ENCODE measurements around the gene OR6J1.
A peak's percentile ranks its signal among the peaks of the same experiment; 100 is the strongest.
"Not testable (repeated sequence)": the region's sequence is repeated elsewhere in the genome, so short reads cannot be mapped to it uniquely, and the experiment has no call there.

The OR6J1 gene

DNA sequence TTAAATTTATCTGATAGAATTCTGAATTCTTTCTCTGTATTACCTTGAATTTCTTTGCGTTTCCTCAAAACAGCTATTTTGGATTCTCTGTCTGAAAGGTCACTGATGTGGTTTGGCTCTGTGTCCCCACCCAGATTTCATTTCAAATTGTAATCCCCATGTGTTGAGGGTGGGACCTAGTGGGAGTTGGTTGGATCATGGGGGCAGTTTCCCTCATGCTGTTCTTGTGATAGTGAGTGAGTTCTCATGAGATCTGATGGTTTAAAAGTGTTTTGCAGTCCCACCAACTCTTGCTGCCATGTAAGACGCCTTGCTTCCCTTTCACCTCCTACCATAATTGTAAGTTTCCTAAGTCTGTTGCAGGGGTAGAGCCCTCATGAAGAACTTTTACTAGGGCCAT, 34.1 kb upstream of the OR6J1 start:
- no peak overlapping the region for H3K4me3 ChIP-seq
- peaks cover 0 to 7% of the 10 kb centered on the region in 2 donors for H3K27me3 ChIP-seq
- TF ChIP-seq, protein P1, sequence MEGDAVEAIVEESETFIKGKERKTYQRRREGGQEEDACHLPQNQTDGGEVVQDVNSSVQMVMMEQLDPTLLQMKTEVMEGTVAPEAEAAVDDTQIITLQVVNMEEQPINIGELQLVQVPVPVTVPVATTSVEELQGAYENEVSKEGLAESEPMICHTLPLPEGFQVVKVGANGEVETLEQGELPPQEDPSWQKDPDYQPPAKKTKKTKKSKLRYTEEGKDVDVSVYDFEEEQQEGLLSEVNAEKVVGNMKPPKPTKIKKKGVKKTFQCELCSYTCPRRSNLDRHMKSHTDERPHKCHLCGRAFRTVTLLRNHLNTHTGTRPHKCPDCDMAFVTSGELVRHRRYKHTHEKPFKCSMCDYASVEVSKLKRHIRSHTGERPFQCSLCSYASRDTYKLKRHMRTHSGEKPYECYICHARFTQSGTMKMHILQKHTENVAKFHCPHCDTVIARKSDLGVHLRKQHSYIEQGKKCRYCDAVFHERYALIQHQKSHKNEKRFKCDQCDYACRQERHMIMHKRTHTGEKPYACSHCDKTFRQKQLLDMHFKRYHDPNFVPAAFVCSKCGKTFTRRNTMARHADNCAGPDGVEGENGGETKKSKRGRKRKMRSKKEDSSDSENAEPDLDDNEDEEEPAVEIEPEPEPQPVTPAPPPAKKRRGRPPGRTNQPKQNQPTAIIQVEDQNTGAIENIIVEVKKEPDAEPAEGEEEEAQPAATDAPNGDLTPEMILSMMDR (IDR thresholded peaks at IDR 0.05): no peak
- intact Hi-C loops (cut with DNase I; ENCODE audit: low total_unique reads): no loop called here
- no peaks in the 10 kb centered on the region for H3K36me3 ChIP-seq
- no peaks in the 10 kb centered on the region for H3K9me3 ChIP-seq
- no peak for DNase-seq
- no peak overlapping the region for H3K27ac ChIP-seq
- no peaks in the 10 kb centered on the region for H3K4me1 ChIP-seq

DNA sequence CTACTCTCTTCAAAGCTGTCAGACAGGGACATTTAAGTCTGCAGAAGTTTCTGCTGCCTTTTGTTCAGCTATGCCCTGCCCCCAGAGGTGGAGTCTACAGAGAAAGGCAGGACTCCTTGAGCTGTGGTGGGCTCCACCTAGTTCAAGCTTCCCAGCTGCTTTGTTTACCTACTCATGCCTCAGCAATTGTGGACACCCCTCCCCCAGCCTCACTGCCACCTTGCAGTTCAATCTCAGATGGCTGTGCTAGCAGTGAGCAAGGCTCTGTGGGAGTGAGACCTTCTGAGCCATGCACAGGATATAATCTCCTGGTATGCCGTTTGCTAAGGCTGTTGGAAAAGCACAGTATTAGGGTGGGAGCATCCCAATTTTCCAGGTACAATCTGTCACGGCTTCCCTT, 33.4 kb upstream of the OR6J1 start:
- intact Hi-C loops (cut with DNase I; ENCODE audit: low total_unique reads); H3K27ac ChIP-seq; H3K4me1 ChIP-seq; H3K9me3 ChIP-seq; DNase-seq; H3K27me3 ChIP-seq; H3K4me3 ChIP-seq; H3K36me3 ChIP-seq: not testable (repeated sequence)

DNA sequence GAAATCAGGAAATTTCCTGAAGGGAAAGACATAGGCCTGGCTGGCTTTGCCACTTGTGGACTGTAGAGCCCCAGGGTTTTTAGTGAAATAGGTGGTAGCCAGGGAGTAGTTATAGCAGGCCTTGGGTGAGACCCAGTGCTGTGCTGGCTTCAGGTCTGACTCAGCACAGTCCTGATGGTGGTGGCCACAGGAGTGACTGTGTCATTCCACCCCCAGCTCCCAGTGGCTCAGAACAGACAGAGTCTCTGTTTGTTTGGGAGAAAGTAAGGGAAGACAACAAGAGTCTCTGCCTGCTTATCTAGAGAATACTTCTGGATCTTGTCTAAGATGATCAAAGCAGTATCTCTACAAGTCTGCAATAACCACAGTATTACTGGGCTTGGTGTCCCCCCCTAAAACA, 27.5 kb upstream of the OR6J1 start:
- intact Hi-C loops (cut with DNase I; ENCODE audit: low total_unique reads): no loop called here
- TF ChIP-seq, protein P1 (IDR thresholded peaks at IDR 0.05): no peak
- peaks cover 0 to 19% (median 2%) of the 10 kb centered on the region in 4 donors for H3K4me1 ChIP-seq
- H3K27me3 ChIP-seq: no peaks in the 10 kb centered on the region
- DNase-seq: no peak
- H3K27ac ChIP-seq: no peak overlapping the region
- H3K9me3 ChIP-seq: no peaks in the 10 kb centered on the region
- H3K4me3 ChIP-seq: no peak overlapping the region
- H3K36me3 ChIP-seq: no peaks in the 10 kb centered on the region

DNA sequence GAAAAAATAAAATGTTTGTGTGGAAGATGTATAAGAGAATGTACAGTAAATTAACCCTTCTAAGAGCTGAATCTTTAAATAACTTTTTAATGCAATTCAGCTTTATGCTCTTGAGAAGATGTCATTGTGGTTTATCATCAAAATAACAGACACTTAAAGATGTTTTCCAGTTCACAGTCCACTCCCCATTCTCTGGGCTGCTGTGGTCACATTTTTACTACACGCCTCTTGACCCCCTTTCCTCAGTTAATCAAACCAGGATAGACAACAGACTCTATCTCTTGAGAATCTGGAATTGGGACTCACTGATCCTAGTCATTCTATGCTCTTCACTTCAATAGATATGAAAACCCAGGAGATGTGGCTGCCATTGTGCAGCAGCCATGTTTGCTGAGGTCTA, 24.7 kb upstream of the OR6J1 start:
- H3K27ac ChIP-seq: peak overlapping the region; percentile 52 to 60
- TF ChIP-seq, protein P1 (IDR thresholded peaks at IDR 0.05): no peak
- H3K27me3 ChIP-seq: no peaks in the 10 kb centered on the region
- intact Hi-C loops (cut with DNase I; ENCODE audit: low total_unique reads): no loop called here
- H3K9me3 ChIP-seq: no peaks in the 10 kb centered on the region
- DNase-seq: no peak
- H3K4me3 ChIP-seq: no peak overlapping the region
- H3K36me3 ChIP-seq: no peaks in the 10 kb centered on the region
- H3K4me1 ChIP-seq: peaks cover 0 to 19% (median 2%) of the 10 kb centered on the region in 4 donors

DNA sequence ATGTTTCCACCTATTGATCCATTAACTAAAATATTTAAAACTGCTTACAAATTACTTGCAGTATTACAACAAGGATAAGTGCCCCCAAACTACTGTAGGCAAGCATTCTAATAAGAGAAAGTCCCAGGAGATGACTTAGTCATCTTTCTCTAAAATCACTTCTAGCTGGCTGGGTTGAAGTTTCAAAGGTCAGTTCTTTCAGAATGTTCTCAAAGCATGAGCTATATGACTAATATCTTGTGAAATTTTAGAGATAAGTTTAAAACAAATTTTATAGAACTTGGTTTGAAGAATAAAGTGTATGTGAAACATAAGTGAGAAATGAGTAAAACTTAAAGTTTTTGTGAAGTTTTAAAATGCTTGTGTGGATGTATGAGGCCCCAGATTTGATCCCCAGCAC, 24.3 kb upstream of the OR6J1 start:
- no peak for DNase-seq
- Histone ChIP-seq H3K4me3 (no peak overlapping the region), H3K4me1 (peaks cover 0 to 19% (median 2%) of the 10 kb centered on the region in 4 donors), H3K27me3 (no peaks in the 10 kb centered on the region), H3K36me3 (no peaks in the 10 kb centered on the region), H3K9me3 (no peaks in the 10 kb centered on the region), H3K27ac (peak overlapping the region; percentile 52 to 60)
- intact Hi-C loops (cut with DNase I; ENCODE audit: low total_unique reads): no loop called here
- TF ChIP-seq, protein P1 (IDR thresholded peaks at IDR 0.05): no peak

DNA sequence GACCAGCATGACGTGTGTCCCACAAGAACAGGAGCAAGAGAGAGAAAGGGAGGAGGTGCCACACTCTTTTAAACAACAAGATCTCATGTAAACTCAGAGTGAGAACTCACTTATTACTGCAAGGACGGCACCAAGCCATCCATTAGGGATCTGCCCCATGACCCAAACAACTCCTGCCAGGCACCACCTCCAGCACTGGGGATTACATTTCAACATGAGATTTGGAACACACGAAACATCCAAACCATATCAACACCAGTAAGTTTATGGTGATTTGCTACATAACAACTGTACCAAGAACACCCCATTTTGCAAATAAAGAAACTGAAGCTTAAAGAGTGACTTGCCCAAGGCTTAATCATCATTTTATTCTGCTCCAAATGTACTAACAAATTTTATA, 23.7 kb upstream of the OR6J1 start:
- peak overlapping the region; percentile 14 to 27 for H3K27ac ChIP-seq
- TF ChIP-seq, protein P1 (IDR thresholded peaks at IDR 0.05): no peak
- no peaks in the 10 kb centered on the region for H3K27me3 ChIP-seq
- DNase-seq: peak in 1 of 2 donors; percentile 60
- no peak overlapping the region for H3K4me3 ChIP-seq
- no peaks in the 10 kb centered on the region for H3K36me3 ChIP-seq
- H3K9me3 ChIP-seq: no peaks in the 10 kb centered on the region
- intact Hi-C loops (cut with DNase I; ENCODE audit: low total_unique reads): no loop called here
- H3K4me1 ChIP-seq: peaks cover 0 to 19% (median 2%) of the 10 kb centered on the region in 4 donors

Data from tibial artery (tissue), 4 donors.